GM12873 (cell line): Measurements from ENCODE around the gene KCNK2.

Experiments
- CTCF ChIP-seq: IDR thresholded peaks from 2 replicates; pipeline ENCODE4 v1.5.1; 2012; ENCODE audit warnings: low read depth, mild to moderate bottlenecking, moderate library complexity, low read length, control low read depth; ENCODE audit not compliant: insufficient read depth; ENCODE audit errors: missing control alignments

The KCNK2 gene

GRCh38 chr1:215082532-215083382 is at the start of gene KCNK2:
Gene KCNK2, plus strand, starts transcription at chr1:215082737. Its CDS starts 649 bp downstream, at chr1:215083386.
- no peak for TF ChIP-seq CTCF

GRCh38 chr1:215032911-215033526 is 49.5 kb upstream of the KCNK2 start:
- TF ChIP-seq CTCF, result no peak

GRCh38 chr1:215040190-215040589 is 42.3 kb upstream of the KCNK2 start:
- TF ChIP-seq CTCF, result no peak

- no peak for TF ChIP-seq CTCF
Measured at GRCh38 chr1:215043401-215043800, 39.1 kb upstream of the KCNK2 start.

GRCh38 chr1:215044151-215044550 is 38.4 kb upstream of the KCNK2 start:
- no peak for TF ChIP-seq CTCF

GRCh38 chr1:215045698-215046308 is 36.7 kb upstream of the KCNK2 start:
- TF ChIP-seq CTCF, result no peak
